SK-N-SH treated with all-trans-retinoic acid at 6 μM for 48 hours (cell line): ENCODE data around the gene KRTAP2-3.
"Not testable (repeated sequence)": the region's sequence is repeated elsewhere in the genome, so short reads cannot be mapped to it uniquely, and the experiment has no call there.

Experiments used
- ATAC-seq: fragments of 200-7000 bp; cut with Tn5 transposase; 3 replicates; pipeline ENCODE4 v1.9.1; 2020; ENCODE audit warnings: mild to moderate bottlenecking, moderate library complexity
- BACH2 ChIP-seq: fragments of 250-450 bp; sonication (Bioruptor Pico); IDR thresholded peaks from 2 replicates; pipeline ENCODE4 v1.9.0; 2021; ENCODE audit warnings: mild to moderate bottlenecking, borderline replicate concordance
- CREB5 ChIP-seq: fragments of 250-450 bp; sonication (Bioruptor Pico); IDR thresholded peaks from 2 replicates; pipeline ENCODE4 v1.5.1; 2020; ENCODE audit warnings: low read depth, mild to moderate bottlenecking, moderate library complexity
- CSDC2 ChIP-seq: fragments of 250-450 bp; sonication (Bioruptor Pico); IDR thresholded peaks from 2 replicates; pipeline ENCODE4 v1.5.0; 2020; ENCODE audit warnings: mild to moderate bottlenecking, moderate library complexity
- CSRNP3 ChIP-seq: fragments of 250-450 bp; sonication (Bioruptor Pico); IDR thresholded peaks from 2 replicates; pipeline ENCODE4 v1.5.1; 2021; ENCODE audit warnings: mild to moderate bottlenecking, moderate library complexity
- ESRRG ChIP-seq: fragments of 250-450 bp; sonication (Bioruptor Pico); IDR thresholded peaks from 2 replicates; pipeline ENCODE4 v1.6.1; 2021; ENCODE audit warnings: mild to moderate bottlenecking
- GLIS3 ChIP-seq: fragments of 250-450 bp; sonication (Bioruptor Pico); IDR thresholded peaks from 2 replicates; pipeline ENCODE4 v1.5.0; 2020; ENCODE audit warnings: mild to moderate bottlenecking, moderate library complexity
- ISL1 ChIP-seq: fragments of 250-450 bp; sonication (Bioruptor Pico); IDR thresholded peaks from 2 replicates; pipeline ENCODE4 v2.1.2; 2022; ENCODE audit warnings: mild to moderate bottlenecking, moderate library complexity
- OSR1 ChIP-seq: fragments of 250-450 bp; sonication (Bioruptor Pico); IDR thresholded peaks from 2 replicates; pipeline ENCODE4 v1.8.0; 2022; ENCODE audit warnings: moderate library complexity, mild to moderate bottlenecking, inconsistent platforms
- POU6F1 ChIP-seq: fragments of 250-450 bp; sonication (Bioruptor Pico); IDR thresholded peaks from 2 replicates; pipeline ENCODE4 v1.8.0; 2021; ENCODE audit warnings: low read depth, mild to moderate bottlenecking, moderate library complexity, borderline replicate concordance
- RARB ChIP-seq: fragments of 250-450 bp; sonication (Bioruptor Pico); IDR thresholded peaks from 2 replicates; pipeline ENCODE4 v1.8.0; 2021; ENCODE audit warnings: mild to moderate bottlenecking, moderate library complexity
- SNAI2 ChIP-seq: fragments of 250-450 bp; sonication (Bioruptor Pico); IDR thresholded peaks from 2 replicates; pipeline ENCODE4 v1.5.0; 2020; ENCODE audit warnings: mild to moderate bottlenecking, moderate library complexity
- TOX ChIP-seq: fragments of 250-450 bp; sonication (Bioruptor Pico); IDR thresholded peaks from 2 replicates; pipeline ENCODE4 v1.8.0; 2021; ENCODE audit warnings: mild to moderate bottlenecking, moderate library complexity, borderline replicate concordance
- TSHZ2 ChIP-seq: fragments of 250-450 bp; sonication (Bioruptor Pico); IDR thresholded peaks from 2 replicates; pipeline ENCODE4 v1.5.0; 2020; ENCODE audit warnings: mild to moderate bottlenecking, moderate library complexity
- ZC3H10 ChIP-seq: fragments of 250-450 bp; sonication (Bioruptor Pico); IDR thresholded peaks from 2 replicates; pipeline ENCODE4 v1.5.1; 2021; ENCODE audit warnings: mild to moderate bottlenecking, moderate library complexity
- ZFP3 ChIP-seq: fragments of 250-450 bp; sonication (Bioruptor Pico); IDR thresholded peaks from 2 replicates; pipeline ENCODE4 v1.5.0; 2020; ENCODE audit warnings: mild to moderate bottlenecking, moderate library complexity
- ZFP30 ChIP-seq: fragments of 450-650 bp; formaldehyde crosslinking; IDR thresholded peaks from 2 replicates; pipeline ENCODE4 v1.5.0; 2022; ENCODE audit warnings: mild to moderate bottlenecking, moderate library complexity
- ZNF565 ChIP-seq: fragments of 450-650 bp; formaldehyde crosslinking; conservative IDR thresholded peaks from 2 replicates; pipeline ENCODE4 v1.5.0; 2020; ENCODE audit warnings: low read depth, mild to moderate bottlenecking, moderate library complexity
- ZNF70 ChIP-seq: fragments of 450-650 bp; formaldehyde crosslinking; IDR thresholded peaks from 2 replicates; pipeline ENCODE4 v1.5.0; 2020; ENCODE audit warnings: mild to moderate bottlenecking, moderate library complexity
- ZNF8 ChIP-seq: fragments of 450-650 bp; formaldehyde crosslinking; IDR thresholded peaks from 2 replicates; pipeline ENCODE4 v1.5.0; 2020; ENCODE audit warnings: mild to moderate bottlenecking, moderate library complexity

Gene KRTAP2-3

GRCh38 chr17:41060052-41060604 lies at the start of gene KRTAP2-3:
KRTAP2-3 (minus strand) TSS chr17:41060114; CDS start chr17:41060050, 64 bp downstream.
- peak; percentile 74 for ATAC-seq
- TF ChIP-seq ZNF565 (CRISPR knock-in tag) (no peak), ZFP30 (CRISPR knock-in tag) (no peak), CREB5 (CRISPR knock-in tag) (no peak), POU6F1 (CRISPR knock-in tag) (no peak), SNAI2 (CRISPR knock-in tag) (no peak), TSHZ2 (no peak), ESRRG (CRISPR knock-in tag) (no peak), ZNF70 (no peak), ZC3H10 (CRISPR knock-in tag) (no peak), ISL1 (CRISPR knock-in tag) (no peak), CSRNP3 (CRISPR knock-in tag) (no peak), ZNF8 (CRISPR knock-in tag) (no peak), CSDC2 (CRISPR knock-in tag) (no peak), BACH2 (no peak), RARB (CRISPR knock-in tag) (no peak), TOX (no peak), GLIS3 (CRISPR knock-in tag) (no peak), OSR1 (CRISPR knock-in tag) (no peak), ZFP3 (CRISPR knock-in tag) (no peak)

- ATAC-seq, result not testable (repeated sequence)
Observed at GRCh38 chr17:41108728-41109386, 48.9 kb upstream of the KRTAP2-3 start.

- no peak for TF ChIP-seq ZC3H10 (CRISPR knock-in tag)
- no peak for TF ChIP-seq ZNF8 (CRISPR knock-in tag)
- no peak for TF ChIP-seq ISL1 (CRISPR knock-in tag)
- no peak for ATAC-seq
Observed at GRCh38 chr17:41107941-41108450, 48.1 kb upstream of the KRTAP2-3 start.

- not testable (repeated sequence) for ATAC-seq
Observed at GRCh38 chr17:41105347-41105746, 45.4 kb upstream of the KRTAP2-3 start, which contains the start of gene KRTAP4-9. KRTAP4-9 (plus strand) TSS chr17:41105389; CDS start chr17:41105389, 0 bp downstream.

- peak; percentile 84 for ATAC-seq
Observed at GRCh38 chr17:41104386-41105038, 44.6 kb upstream of the KRTAP2-3 start.
